A172 (cell line): ENCODE results near the gene STRADB. TPM values are rescaled to one million over a fixed set of nuclear protein-coding genes. Genes with fewer than 3 reads are reported as not detected.
"Not testable (repeated sequence)": the region's sequence is repeated elsewhere in the genome, so short reads cannot be mapped to it uniquely, and the experiment has no call there.

Experiments
- DNase-seq: peaks from one replicate; pipeline ENCODE4 v3.0.0-alpha.2; 2015; ENCODE audit warnings: low spot score
- total RNA-seq: library from RNA; depleted of rRNA; stranded (reverse); fragments of >200 nt; shearing (Covaris generic); gene quantifications from 2 replicates; pipeline ENCODE4 v1.2.3, GENCODE V29; 2014; rRNA removed

The STRADB gene
- 51.7 and 64.7 TPM in 2 replicates for total RNA-seq

GRCh38 chr2:201451292-201452057, at the start of gene STRADB, which contains the start of gene TRAK2:
TSS of gene STRADB (plus strand) at chr2:201451740. CDS start at chr2:201454841, 3,101 bp downstream.
TSS of gene TRAK2 (minus strand) at chr2:201451458. CDS start at chr2:201420507, 30,951 bp downstream.
- peak; percentile 92 for DNase-seq

GRCh38 chr2:201401815-201402214, 49.7 kb upstream of the STRADB start:
- DNase-seq = no peak

- DNase-seq = no peak
Observed at GRCh38 chr2:201402651-201403562, 48.6 kb upstream of the STRADB start.

GRCh38 chr2:201403880-201404279, 47.7 kb upstream of the STRADB start:
- DNase-seq = peak; percentile 36

GRCh38 chr2:201404699-201405280, 46.8 kb upstream of the STRADB start:
- DNase-seq = no peak

- peak; percentile 35 for DNase-seq
Observed at GRCh38 chr2:201406077-201406662, 45.4 kb upstream of the STRADB start.

GRCh38 chr2:201407265-201407664, 44.3 kb upstream of the STRADB start:
- DNase-seq = no peak

- DNase-seq = no peak
Observed at GRCh38 chr2:201408931-201409330, 42.6 kb upstream of the STRADB start.

- no peak for DNase-seq
Observed at GRCh38 chr2:201411421-201411820, 40.1 kb upstream of the STRADB start.

- DNase-seq = no peak
Observed at GRCh38 chr2:201413143-201413542, 38.4 kb upstream of the STRADB start.

GRCh38 chr2:201413552-201413951, 38.0 kb upstream of the STRADB start:
- DNase-seq = no peak

GRCh38 chr2:201414099-201415023, 37.2 kb upstream of the STRADB start:
- peak; percentile 45 for DNase-seq

GRCh38 chr2:201415149-201415548, 36.4 kb upstream of the STRADB start:
- no peak for DNase-seq

GRCh38 chr2:201419057-201419635, 32.4 kb upstream of the STRADB start:
- peak; percentile 52 for DNase-seq

- no peak for DNase-seq
Observed at GRCh38 chr2:201419986-201420385, 31.6 kb upstream of the STRADB start.

GRCh38 chr2:201420442-201421113, 31.0 kb upstream of the STRADB start:
- DNase-seq = peak; percentile 28

GRCh38 chr2:201425952-201426351, 25.6 kb upstream of the STRADB start:
- DNase-seq = no peak

- DNase-seq = not testable (repeated sequence)
Observed at GRCh38 chr2:201428366-201428765, 23.2 kb upstream of the STRADB start.

- not testable (repeated sequence) for DNase-seq
Observed at GRCh38 chr2:201429835-201430234, 21.7 kb upstream of the STRADB start.

GRCh38 chr2:201430322-201430721, 21.2 kb upstream of the STRADB start:
- DNase-seq = not testable (repeated sequence)
